Dedifferentiated amniotic fluid mesenchymal stem cell (primary cell): ENCODE results near the gene DAG1.
"Not testable (repeated sequence)": the region's sequence is repeated elsewhere in the genome, so short reads cannot be mapped to it uniquely, and the experiment has no call there.

ENCODE experiments used
- DNase-seq: peaks from one replicate; pipeline ENCODE4 v3.0.0-alpha.2; 2016; ENCODE audit errors: extremely low spot score

The DAG1 gene

DNA sequence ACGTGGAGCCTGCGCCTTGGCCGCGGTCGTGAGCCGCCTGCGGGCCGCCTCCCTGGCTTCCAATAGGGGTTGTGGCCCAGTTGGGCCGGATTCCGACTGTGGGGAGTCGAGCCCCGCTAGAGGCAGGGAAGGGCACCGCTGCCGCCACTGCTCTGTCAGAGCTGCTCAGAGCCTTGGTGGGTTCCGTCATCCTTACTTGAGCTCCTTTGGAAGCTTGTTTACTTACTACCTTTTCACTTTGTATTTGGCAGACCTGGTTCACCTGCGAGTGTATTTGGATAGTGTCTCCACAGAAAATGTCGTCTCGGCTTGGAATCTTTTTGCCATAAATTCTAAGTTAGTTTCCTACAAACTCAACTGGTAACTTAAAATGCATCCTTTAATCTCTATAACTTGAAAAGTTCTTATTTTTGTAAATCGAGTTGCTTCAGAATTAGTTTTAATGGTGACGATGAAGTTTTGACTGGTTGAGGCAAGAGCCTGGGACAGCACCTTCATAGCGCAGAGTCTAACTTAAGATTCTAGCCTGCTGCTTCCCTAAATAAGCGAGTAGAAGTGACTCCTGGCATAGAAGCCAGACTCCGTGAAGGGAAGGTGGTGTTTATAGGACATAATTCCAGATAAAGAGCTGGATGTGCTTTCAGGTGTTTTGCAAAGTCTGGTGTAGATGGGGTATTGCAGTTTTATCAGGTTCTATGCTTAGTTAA lies 800 bp downstream of the DAG1 start:
- DNase-seq, result no peak

DNA sequence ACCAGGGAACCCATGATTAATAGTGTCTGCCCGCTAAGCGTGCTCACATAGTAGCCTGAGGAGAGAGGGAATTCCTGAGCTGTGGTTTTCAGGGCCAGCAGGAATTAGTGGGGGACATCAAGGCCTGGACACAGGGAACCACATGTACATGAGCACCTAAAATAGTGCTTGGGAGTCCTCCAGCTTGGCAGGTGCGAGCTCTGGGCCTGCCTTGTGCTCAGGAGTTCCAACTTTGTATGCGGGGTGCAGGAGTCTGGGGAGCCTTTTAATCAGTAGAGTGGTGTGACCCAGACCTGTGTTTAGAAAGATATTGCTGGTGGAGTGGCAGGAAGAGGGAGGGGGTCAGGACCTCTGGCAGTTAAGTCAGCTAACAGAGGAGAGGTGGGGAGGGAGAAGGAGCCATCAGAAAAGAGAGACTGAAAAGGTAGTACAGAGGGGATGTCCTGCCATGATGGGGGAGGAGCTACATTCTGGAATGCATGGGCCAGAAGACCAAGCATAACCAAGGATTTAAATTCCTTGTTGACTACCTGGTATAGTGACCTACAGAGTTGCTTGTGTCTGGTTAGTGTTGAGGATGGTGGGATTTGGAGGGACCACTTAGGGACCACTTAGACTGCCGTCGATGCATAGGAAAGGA lies 1.9 kb downstream of the DAG1 start:
- no peak for DNase-seq

DNA sequence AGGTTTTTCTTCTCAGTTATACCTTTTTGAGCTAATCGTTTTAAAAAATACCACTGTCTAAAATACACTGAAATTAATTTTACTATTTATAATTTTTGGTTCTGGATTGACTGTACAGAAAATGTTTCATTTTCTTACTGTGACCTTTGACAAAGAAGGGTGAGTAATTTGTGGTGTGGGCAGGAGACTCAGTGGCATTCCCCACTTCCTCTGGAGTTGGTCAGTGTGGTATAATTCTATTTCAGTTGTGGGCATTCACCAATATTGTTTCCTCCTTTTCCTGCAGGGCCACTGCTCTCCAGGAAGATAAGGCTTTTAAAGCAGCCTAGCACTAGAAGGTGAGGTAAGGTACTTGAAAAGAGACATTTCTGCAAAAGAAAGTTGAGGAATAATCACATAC lies 6.5 kb downstream of the DAG1 start:
- no peak for DNase-seq

DNA sequence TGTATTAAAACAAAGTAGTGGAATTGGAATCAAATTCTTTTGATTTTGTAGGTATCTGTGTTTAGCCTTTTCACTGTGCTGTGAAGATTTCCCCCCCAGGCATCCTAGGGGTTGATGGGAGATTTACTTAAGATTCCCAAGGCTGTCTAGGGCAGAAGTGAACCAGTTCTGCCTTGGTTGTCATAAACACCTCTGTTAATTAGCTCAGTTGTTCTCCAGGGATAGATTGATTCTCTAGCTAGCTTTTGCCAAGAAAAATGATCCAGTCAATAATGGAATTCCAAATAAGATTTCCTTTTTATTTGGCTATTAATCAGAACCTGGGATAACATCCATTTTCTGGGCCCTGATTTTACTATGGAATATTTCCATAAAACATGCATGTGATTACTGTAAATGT lies 12.7 kb downstream of the DAG1 start:
- no peak for DNase-seq

DNA sequence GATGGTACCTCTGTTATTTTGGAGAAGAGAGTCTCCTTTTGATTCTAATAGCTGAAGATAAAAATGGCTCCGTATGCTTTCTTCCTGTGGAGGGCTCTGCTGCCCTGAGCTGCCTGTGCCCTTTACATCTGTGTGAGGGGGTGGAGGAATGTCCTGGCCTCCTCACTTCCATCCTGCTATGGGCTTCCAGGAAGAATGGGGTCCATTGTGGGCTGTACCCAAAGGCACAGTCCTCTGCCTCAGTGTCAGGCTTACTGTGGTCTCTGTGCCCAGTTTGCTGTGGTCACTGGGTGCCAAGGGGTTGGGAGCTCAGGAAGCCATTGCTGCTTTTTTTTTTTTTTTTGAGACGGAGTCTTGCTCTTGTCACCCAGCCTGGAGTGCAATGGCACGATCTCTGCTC lies 14.4 kb downstream of the DAG1 start:
- no peak for DNase-seq

DNA sequence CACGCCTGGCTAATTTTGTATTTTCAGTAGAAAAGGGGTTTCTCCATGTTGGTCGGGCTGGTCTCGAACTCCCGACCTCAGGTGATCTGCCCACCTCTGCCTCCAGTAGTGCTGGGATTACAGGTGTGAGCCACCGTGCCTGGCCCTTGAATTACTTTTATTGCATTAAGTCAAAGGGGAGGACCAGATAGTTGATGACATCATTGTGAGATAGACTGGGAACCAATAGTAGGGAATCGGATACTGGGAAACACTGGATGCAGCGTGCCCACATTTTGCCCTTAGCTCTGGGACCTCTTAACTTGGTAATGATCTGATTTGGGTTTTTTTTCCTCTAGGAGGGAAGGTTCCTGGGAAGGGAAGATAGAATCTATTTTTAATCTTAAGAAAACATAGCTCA lies 19.2 kb downstream of the DAG1 start:
- no peak for DNase-seq

DNA sequence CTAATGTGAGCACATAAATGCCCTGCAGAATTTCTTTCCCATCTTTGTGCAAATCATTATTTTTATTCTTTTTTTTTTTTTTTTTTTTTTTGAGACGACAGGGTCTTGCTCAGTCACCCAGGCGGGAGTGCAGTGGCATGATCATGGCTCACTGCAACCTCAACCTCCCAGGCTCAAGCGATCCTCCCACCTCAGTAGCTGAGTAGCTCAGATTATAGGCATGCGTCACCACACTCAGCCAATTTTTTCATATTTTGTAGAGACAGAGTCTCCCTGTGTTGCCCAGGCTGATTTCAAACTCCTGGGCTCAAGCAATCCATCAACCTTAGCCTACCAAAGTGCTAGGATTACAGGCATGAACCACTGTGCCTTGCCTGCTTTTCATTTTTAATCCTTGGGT lies 22.9 kb downstream of the DAG1 start:
- no peak for DNase-seq

DNA sequence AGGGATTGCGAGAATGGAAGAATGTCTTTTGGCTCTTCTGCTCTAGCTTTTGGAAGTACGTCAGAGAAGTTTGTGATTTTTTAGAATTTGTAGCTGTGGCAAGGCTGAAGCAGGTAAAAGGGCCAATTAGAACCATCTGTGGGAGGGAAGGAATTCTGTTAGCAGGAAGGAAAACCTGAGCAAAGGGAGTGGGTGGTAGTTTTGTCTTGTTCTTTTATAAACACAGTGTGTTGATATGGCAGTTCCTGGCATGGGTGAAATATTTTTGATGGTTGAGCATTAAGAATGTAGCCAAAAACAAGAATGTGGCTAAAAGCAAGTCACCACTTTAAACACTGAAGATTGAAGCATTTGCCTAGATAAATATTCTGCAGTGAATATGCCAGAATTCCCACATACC lies 23.8 kb downstream of the DAG1 start:
- DNase-seq, result no peak

DNA sequence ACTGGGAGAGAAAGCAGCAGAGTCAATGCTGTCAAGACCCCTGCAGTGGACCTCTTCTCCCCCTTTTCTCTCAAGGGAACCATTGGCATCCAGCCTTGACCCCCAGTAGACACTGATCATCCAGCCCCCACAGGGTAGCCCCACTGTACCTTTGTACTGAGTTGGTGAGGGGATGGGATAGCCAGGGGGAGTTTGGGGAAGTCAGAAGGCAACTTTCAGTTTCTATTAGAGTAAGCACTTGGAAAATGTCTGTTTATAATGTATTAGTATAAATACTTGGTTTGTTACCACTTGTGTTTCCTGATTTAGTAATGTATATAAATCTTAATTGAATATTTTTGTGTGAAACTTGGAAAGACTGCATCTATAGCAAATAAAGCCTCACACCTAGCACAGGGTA lies 25.0 kb downstream of the DAG1 start:
- DNase-seq, result no peak

DNA sequence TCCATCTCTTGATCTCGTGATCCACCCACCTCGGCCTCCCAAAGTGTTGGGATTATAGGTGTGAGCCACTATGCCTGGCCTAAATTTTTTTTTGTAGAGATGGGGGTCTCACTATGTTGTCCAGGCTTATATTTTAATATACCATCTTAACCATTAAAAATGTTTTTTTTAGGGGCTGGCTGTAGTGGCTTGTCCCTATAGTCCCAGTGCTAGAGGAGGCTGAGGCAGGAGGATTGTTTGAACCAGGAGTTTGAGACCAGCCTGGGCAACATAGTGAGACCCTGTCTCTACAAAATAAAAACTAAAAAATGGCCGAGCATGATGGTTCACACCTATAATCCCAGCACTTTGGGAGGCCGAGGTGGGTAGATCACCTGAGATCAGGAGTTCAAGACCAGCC lies 26.8 kb downstream of the DAG1 start:
- DNase-seq, result not testable (repeated sequence)

DNA sequence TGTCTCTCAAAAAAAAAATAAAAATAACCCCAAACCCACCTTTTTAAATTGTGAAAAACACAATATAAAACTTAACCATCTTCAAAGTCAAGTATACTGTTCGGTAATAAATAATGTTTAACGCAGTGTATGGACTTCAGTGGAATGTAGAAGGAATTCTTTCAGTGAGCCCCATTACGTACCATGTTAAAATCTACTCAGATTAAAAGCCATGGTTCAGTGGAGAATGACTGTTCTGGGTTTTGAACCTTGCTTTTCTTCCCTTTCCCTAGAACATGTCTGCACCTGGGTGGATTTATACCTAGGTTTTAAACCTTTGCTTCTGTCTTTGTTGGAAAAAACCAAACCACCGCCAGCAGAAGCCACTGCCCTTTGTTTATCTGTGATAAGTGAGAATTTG lies 27.5 kb downstream of the DAG1 start:
- no peak for DNase-seq

DNA sequence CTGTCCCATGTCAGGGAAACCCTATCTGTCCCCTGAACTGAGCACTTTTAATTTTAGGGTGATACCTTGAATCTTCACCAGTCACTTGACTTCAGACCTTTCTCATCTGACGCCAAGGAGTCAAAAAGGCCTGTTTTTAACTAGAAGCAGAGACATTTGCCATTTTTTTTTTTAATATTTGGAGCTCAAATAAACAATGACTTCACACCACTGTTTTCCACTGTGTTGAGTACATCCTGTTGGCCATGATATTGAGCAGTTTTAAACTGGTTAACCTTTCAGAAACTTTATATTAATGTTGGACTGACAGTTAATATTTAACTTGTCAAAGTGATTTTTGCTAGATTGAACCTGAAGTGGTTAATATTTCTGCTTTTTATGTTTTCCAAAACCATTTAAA lies 28.2 kb downstream of the DAG1 start:
- no peak for DNase-seq

DNA sequence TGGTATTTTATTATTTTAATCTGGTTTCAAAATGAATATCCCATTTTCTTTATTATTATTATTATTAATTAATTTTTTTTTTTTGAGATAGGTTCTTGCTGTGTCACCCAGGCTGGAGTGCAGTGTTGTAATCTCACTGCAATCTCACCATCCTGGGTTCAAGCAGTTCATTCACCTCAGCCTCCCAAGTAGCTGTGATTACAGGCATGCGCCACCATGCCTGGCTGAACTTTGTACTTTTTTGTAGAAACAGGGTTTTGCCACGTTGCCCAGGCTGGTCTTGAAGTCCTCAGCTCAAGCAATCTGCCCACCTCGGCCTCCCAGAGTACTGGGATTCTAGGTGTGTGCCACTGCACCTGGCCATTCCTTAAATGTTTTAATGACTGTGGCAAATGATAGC lies 28.6 kb downstream of the DAG1 start:
- no peak for DNase-seq

DNA sequence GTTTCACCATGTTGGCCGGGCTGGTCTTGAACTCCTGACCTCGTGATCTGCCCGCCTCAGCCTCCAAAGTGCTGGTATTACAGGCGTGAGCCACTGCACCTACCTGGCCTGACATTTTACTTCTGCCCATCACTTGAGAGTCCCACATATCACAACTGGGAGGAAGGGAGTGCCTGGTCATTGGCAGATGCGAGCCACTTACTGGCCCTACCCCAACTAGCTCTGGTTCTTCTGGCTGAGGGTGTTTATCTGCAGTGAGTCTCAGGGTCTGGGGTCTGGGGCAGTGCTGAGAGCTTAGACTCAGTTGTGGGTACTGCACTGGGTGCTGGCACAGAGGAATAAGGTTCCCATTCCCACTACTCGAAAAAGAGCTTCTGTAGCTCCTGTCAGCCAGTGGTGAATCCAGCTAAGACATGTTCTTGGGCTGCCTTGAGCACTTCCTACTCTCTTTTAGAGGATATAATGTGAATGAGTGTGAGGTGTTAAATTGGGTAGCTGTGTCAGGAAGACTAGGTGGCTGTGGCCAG lies 30.2 kb downstream of the DAG1 start:
- no peak for DNase-seq

DNA sequence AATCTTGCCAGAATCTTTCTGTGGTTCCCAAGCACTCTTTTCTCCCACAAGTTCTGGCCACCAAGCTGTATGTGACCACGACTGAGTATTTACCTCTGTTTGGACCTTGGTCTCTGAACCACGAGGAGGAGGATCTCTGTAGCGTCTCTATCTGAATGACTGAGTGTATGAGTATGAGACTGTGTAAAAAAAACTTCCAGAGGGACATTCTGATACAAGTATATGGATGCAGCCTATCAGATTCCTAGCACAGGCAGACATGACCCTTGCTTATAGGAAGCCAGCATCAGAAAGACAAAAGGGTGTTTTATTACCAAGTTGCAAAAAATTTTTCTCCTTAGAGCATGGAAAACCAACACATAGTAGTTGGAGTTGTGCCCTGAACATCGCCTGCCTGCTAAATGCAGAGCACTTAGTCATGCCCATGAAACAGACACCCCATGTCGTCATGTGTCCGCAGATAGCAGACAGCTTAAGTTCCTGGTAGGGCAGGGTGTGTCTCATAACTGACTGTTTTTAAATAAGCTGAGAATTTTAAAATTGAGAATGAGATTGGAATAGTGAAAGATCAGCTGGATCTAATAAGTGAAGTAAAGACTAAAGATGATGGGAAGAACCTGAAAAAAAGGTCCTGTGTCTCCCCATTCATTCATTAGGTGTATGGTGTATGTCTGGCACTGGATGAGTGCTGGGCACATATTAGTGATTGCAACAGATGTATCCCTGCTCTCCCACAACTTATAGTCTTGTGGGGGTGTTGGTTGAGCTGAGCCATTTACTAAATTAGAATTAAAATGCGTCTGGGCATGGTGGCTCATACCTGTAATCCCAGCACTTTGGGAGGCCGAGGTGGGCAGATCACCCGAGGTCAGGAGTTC lies 30.9 kb downstream of the DAG1 start:
- DNase-seq, result peak; percentile 98

DNA sequence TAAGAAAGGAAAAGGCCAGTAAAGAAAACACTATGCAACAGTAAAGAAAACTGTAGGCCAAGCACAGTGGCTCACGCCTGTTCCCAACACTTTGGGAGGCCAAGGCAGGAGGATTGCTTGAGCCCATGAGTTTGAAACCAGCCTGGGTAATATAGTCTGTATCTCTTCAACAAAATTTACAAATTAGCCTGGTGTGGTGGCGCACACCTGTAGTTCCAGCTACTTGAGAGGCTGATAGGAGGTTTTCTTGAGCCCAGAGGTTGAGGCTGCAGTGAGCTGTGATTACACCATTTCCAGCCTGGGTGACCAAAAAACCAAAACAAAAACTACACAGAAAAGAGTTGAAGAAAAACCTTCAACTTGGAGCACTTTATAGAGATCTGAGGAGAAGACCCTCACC lies 31.8 kb downstream of the DAG1 start:
- DNase-seq, result no peak

DNA sequence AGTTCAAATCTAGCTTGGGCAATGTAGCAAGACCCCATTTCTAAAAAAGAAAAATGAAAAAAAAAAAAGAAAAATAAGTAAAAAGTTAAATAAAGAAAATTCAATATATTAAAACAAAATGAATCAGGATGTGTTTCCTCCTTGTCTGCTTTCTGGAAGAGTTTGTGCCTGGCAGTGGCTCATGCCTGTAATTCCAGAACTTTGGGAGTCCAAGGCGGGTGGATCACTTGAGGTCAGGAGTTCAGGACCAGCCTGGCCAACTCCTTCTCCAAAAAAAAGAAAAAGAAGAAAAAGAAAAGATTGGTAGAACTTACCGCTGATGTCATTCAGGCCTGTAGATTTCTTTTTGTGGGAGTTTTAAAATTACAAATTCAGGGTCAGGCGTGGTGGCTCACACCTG lies 36.8 kb downstream of the DAG1 start:
- no peak for DNase-seq

DNA sequence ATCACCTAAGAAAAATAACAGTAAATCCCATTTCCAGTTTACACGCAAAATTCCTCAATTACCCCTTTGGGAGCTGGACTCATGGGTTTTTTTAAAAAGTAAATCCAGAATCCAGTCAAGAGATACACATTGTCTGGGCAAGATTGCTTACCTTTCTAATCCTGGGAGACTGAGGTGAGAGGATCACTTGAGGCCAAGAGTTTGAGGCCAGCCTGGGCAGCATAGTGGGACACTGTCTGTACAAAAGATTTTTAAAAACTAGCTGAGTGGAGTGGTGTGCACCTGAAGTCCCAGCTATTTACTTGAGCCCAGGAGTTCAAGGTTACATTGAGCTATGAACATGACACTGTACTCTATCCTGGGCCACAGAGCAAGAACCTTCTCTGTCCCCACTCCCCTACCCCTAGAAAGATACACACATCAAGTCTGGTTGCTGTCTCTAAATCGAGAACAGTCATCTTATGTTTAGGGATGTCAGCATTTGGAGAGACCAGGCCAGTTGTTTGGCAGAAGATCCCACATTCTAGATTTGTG lies 39.0 kb downstream of the DAG1 start:
- no peak for DNase-seq

DNA sequence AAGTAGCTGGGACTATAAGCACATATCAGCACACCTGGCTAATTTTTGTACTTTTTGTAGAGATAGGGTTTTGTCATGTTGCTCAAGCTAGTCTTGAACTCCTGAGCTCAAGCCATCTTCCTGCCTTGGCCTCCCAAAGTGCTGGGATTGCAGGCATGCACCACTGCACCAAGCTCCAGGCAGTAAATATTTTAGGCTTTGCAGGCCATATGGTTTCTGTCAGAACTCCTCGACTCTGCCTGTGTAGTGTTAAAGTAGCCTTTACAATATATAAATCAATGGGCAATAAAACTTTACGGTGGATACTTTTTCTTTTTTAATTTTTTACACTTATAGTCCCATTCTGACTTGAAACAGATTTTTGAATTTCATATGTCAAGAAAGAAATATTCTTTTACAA lies 41.6 kb downstream of the DAG1 start:
- DNase-seq, result no peak

DNA sequence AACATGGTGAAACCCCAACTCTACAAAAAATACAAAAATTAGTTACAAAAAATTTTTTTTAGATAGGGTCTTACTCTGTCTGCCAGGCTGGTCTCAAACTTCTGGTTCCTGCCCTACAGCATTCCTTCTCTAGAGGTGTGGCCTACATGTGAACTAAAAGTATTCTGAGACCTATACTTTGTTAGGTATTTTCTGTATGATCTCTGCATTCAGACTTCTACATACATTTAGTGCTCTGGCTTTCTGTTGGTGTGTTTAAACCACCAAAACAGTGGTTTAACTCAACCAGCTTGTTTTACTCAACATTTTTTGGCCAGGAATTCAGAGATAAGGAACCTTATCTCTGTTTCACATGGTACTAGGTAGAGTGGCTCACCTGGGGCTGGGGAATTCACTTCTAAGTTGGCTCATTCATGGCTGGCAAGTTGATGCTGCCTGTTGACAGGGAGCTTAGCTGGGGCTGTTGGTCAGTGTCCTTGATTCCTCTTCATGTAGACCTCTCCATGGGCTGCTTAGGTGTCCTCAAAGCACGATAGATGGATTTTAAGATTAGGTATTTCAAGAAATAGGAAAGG lies 42.8 kb downstream of the DAG1 start:
- DNase-seq, result no peak

DNA sequence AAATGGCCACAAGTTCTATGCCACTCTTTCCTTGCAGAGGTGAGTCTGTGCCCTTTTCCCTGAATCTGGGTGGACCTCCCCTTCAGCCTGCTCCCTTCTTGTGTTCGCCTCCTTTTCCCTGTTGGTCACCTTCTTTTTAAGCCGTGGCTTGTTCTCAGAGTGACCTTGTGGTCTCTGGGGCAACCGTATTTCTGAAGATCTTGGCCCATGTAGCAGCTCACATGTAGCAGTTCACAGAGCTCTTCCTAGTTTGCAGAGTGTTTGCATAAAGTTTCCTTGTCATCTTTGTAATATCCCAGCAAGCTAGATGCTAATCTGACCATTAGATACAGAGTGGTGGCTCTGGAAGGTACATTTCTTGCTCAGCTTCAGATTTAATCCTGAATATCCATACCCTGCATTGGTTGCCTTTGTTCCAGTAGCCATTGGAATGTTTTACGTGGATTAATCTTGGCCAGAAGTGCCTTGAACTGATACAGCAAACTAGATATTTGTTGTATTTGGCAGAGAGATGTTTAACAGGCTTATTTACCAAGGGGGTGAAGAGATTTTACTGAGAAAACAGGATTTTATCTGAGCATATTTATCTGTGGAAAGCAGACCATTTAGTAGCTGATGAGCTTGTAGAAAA lies 43.5 kb downstream of the DAG1 start:
- DNase-seq, result no peak

DNA sequence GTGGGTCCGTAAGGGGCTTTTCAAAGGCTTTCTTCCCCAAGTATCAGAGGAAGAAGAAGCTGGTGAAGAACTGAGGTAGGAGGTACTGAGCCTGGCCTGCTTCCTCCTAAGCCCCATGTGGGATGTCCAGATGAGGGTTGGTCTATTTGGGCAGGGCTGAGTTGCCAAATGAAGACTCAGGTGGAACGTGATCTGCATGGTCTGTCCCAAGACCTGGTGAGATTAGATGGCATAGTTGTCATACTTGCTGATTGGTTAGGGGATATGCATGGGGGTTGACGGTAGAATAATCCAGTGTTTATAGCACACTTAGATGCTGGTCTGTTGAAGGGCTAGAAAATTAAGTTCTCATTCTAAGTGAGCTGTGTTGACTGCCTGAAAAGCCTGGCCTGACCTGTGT lies 47.9 kb downstream of the DAG1 start:
- DNase-seq, result no peak
